Suprapubic skin (tissue), 4 donors: ENCODE measurements around the gene UBXN10. TPM values are rescaled to one million over a fixed set of nuclear protein-coding genes. Genes with fewer than 3 reads are reported as not detected.

Experiments used
- DNase-seq, 2 donors: peaks; one replicate each; pipeline ENCODE4 v3.0.0-alpha.2; 2019; ENCODE audit warnings: low spot score in 2 of 2
- H3K27ac ChIP-seq: fragments of 200-600 bp; sonication (generic); one replicate; pipeline ENCODE4 v1.5.1; 2019
- H3K27me3 ChIP-seq: fragments of 200-600 bp; sonication (generic); one replicate; pipeline ENCODE4 v1.5.1; 2019
- H3K36me3 ChIP-seq: fragments of 200-600 bp; sonication (generic); one replicate; pipeline ENCODE4 v1.5.1; 2019
- H3K4me1 ChIP-seq: fragments of 200-600 bp; sonication (generic); one replicate; pipeline ENCODE4 v1.5.1; 2019
- H3K4me3 ChIP-seq: fragments of 200-600 bp; sonication (generic); one replicate; pipeline ENCODE4 v1.5.1; 2019; ENCODE audit warnings: mild to moderate bottlenecking
- H3K9me3 ChIP-seq: fragments of 200-600 bp; sonication (generic); one replicate; pipeline ENCODE4 v1.5.1; 2019
- CTCF ChIP-seq, 2 donors: fragments of 200-600 bp in 1 of 2; fragments of 450-650 bp in 1 of 2; sonication (generic) in 1 of 2; IDR thresholded peaks; one replicate each; pipeline ENCODE4 v1.5.1; 2016 to 2019; ENCODE audit warnings: antibody characterized with exemption in 2 of 2, mild to moderate bottlenecking in 1 of 2, moderate library complexity in 1 of 2
- EP300 ChIP-seq: sonication (generic); formaldehyde crosslinking; IDR thresholded peaks from one replicate; pipeline ENCODE4 v1.6.1; 2017; ENCODE audit warnings: antibody characterized with exemption
- POLR2A ChIP-seq, 2 donors: fragments of 450-650 bp; IDR thresholded peaks; one replicate each; pipeline ENCODE4 v1.6.1; 2017; ENCODE audit warnings: antibody characterized with exemption in 2 of 2, mild to moderate bottlenecking in 2 of 2, moderate library complexity in 2 of 2
- POLR2AphosphoS5 ChIP-seq, 3 donors: sonication (generic); formaldehyde crosslinking; IDR thresholded peaks; one replicate each; pipeline ENCODE4 v1.6.1; 2017; ENCODE audit warnings: antibody characterized with exemption in 3 of 3
- WGBS: methylation state at CpG from one replicate; pipeline ENCODE4 v1.1.5; 2018; 5-methylcytosine and 5-hydroxymethylcytosine counted together
- total RNA-seq, 4 donors: library from RNA; depleted of rRNA; stranded (reverse); fragments of >200 nt; gene quantifications; one replicate each; pipeline ENCODE4 v1.1.0, GENCODE V29; 2016

The UBXN10 gene
- total RNA-seq, 4 donors from 2014 or later, result 0.48 to 1.0 (median 0.68) TPM

- TF ChIP-seq POLR2AphosphoS5 (IDR thresholded peaks at IDR 0.05) (no peak), POLR2A (IDR thresholded peaks at IDR 0.05) (no peak), EP300 (no peak), CTCF (IDR thresholded peaks at IDR 0.05) (no peak)
- WGBS, result 85% methylated on average over 1 of the region's 1 CpG
- H3K9me3 ChIP-seq, result no peaks in the 10 kb centered on the region
- no peaks in the 10 kb centered on the region for H3K36me3 ChIP-seq
- no peak overlapping the region for H3K4me3 ChIP-seq
- no peak for DNase-seq
- H3K27ac ChIP-seq, result no peak overlapping the region
- H3K4me1 ChIP-seq, result peaks cover 14% of the 10 kb centered on the region
- H3K27me3 ChIP-seq, result peaks cover 4% of the 10 kb centered on the region
These were observed 12.4 kb downstream of the UBXN10 start for GRCh38 chr1:20198296-20198695.

- peaks cover 14% of the 10 kb centered on the region for H3K4me1 ChIP-seq
- H3K9me3 ChIP-seq, result no peaks in the 10 kb centered on the region
- WGBS, result 84% methylated on average over 7 of the region's 7 CpGs
- H3K36me3 ChIP-seq, result no peaks in the 10 kb centered on the region
- H3K4me3 ChIP-seq, result no peak overlapping the region
- no peak for DNase-seq
- no peak for TF ChIP-seq POLR2AphosphoS5 (IDR thresholded peaks at IDR 0.05)
- no peak for TF ChIP-seq POLR2A (IDR thresholded peaks at IDR 0.05)
- TF ChIP-seq CTCF (IDR thresholded peaks at IDR 0.05), result no peak
- no peak for TF ChIP-seq EP300
- no peak overlapping the region for H3K27ac ChIP-seq
- peaks cover 4% of the 10 kb centered on the region for H3K27me3 ChIP-seq
These were observed 13.0 kb downstream of the UBXN10 start for GRCh38 chr1:20198918-20199317.

- Histone ChIP-seq H3K27me3 (peaks cover 4% of the 10 kb centered on the region), H3K36me3 (no peaks in the 10 kb centered on the region), H3K9me3 (no peaks in the 10 kb centered on the region), H3K4me3 (no peak overlapping the region), H3K27ac (no peak overlapping the region), H3K4me1 (peaks cover 11% of the 10 kb centered on the region)
- DNase-seq, result no peak
- WGBS, result 84% methylated on average over 2 of the region's 3 CpGs
- TF ChIP-seq CTCF (IDR thresholded peaks at IDR 0.05) (no peak), POLR2A (IDR thresholded peaks at IDR 0.05) (no peak), POLR2AphosphoS5 (IDR thresholded peaks at IDR 0.05) (no peak), EP300 (no peak)
These were observed 13.5 kb downstream of the UBXN10 start for GRCh38 chr1:20199403-20199802.

- Histone ChIP-seq H3K9me3 (no peaks in the 10 kb centered on the region), H3K27me3 (peaks cover 4% of the 10 kb centered on the region), H3K27ac (no peak overlapping the region), H3K4me3 (no peak overlapping the region), H3K36me3 (no peaks in the 10 kb centered on the region), H3K4me1 (peaks cover 7% of the 10 kb centered on the region)
- DNase-seq, result no peak
- 88% methylated on average over 2 of the region's 2 CpGs for WGBS
- no peak for TF ChIP-seq POLR2A (IDR thresholded peaks at IDR 0.05)
- no peak for TF ChIP-seq POLR2AphosphoS5 (IDR thresholded peaks at IDR 0.05)
- TF ChIP-seq CTCF (IDR thresholded peaks at IDR 0.05), result no peak
- TF ChIP-seq EP300, result no peak
These were observed 13.9 kb downstream of the UBXN10 start for GRCh38 chr1:20199840-20200239.

GRCh38 chr1:20200966-20201365 lies 15.1 kb downstream of the UBXN10 start:
- H3K27me3 ChIP-seq, result peaks cover 4% of the 10 kb centered on the region
- 65% methylated on average over 2 of the region's 2 CpGs for whole genome bisulfite sequencing
- no peaks in the 10 kb centered on the region for H3K9me3 ChIP-seq
- no peaks in the 10 kb centered on the region for H3K4me1 ChIP-seq
- no peaks in the 10 kb centered on the region for H3K36me3 ChIP-seq
- H3K27ac ChIP-seq, result no peak overlapping the region
- no peak for TF ChIP-seq POLR2A (IDR thresholded peaks at IDR 0.05)
- TF ChIP-seq CTCF (IDR thresholded peaks at IDR 0.05), result no peak
- no peak for TF ChIP-seq POLR2AphosphoS5 (IDR thresholded peaks at IDR 0.05)
- no peak for TF ChIP-seq EP300
- DNase-seq, result no peak
- H3K4me3 ChIP-seq, result no peak overlapping the region
